Measurements from ENCODE around the gene AHDC1. TPM values are rescaled to one million over a fixed set of nuclear protein-coding genes. Genes with fewer than 3 reads are reported as not detected.
A peak's percentile ranks its signal among the peaks of the same experiment; 100 is the strongest.

Gene AHDC1
- total RNA-seq, 1 experiment from 2014 or later, result 49.0 TPM

DNA sequence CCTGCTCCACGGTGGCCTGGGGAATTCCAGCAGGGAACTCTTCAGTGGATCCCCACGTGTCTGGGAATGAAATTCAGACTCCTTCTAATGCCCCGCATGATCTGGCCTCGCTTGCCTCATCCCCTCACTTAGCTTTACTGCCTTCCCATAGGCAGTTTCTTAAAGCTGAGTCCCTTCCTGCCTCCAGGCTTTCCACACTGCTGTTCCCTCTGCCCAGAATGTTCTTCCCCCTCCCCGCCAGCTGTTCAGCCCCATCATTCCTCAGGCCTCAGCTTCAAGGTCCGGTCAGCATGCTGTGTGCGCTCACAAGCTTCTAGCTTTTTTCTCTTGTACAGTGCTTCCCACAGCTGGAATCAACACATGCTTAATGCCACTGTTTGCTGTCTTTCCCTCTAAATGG is 59.1 kb downstream of the AHDC1 start:
- POLR2A ChIA-PET, result interaction anchor here (1.5 kb wide), 1 partner anchor 12 kb away, joined by 4 read pairs; no protein-coding TSS in a partner anchor
- Mint-ChIP-seq H3K4me3 (no peak overlapping the region), H3K27ac (peak overlapping the region; percentile 87; the same call in 1 of the 2 replicates), H3K4me1 (peaks cover 37% of the 10 kb centered on the region), H3K27me3 (ENCODE audit: low read depth) (no peaks in the 10 kb centered on the region), H3K9me3 (no peaks in the 10 kb centered on the region), H3K36me3 (peaks cover 13% of the 10 kb centered on the region)
- CTCF ChIA-PET, result interaction anchor here (0.9 to 7.6 kb wide), 6 partner anchors 8 to 248 kb away, joined by 3 to 64 read pairs (median 4); no protein-coding TSS in a partner anchor
- DNase-seq (ENCODE audit: low spot score), result no peak
- ATAC-seq, result no peak
- TF ChIP-seq, protein P1, sequence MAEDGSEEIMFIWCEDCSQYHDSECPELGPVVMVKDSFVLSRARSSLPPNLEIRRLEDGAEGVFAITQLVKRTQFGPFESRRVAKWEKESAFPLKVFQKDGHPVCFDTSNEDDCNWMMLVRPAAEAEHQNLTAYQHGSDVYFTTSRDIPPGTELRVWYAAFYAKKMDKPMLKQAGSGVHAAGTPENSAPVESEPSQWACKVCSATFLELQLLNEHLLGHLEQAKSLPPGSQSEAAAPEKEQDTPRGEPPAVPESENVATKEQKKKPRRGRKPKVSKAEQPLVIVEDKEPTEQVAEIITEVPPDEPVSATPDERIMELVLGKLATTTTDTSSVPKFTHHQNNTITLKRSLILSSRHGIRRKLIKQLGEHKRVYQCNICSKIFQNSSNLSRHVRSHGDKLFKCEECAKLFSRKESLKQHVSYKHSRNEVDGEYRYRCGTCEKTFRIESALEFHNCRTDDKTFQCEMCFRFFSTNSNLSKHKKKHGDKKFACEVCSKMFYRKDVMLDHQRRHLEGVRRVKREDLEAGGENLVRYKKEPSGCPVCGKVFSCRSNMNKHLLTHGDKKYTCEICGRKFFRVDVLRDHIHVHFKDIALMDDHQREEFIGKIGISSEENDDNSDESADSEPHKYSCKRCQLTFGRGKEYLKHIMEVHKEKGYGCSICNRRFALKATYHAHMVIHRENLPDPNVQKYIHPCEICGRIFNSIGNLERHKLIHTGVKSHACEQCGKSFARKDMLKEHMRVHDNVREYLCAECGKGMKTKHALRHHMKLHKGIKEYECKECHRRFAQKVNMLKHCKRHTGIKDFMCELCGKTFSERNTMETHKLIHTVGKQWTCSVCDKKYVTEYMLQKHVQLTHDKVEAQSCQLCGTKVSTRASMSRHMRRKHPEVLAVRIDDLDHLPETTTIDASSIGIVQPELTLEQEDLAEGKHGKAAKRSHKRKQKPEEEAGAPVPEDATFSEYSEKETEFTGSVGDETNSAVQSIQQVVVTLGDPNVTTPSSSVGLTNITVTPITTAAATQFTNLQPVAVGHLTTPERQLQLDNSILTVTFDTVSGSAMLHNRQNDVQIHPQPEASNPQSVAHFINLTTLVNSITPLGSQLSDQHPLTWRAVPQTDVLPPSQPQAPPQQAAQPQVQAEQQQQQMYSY (CRISPR knock-in tag; IDR thresholded peaks at IDR 0.05), result peak; percentile 7; the same call in 1 of the 2 replicates
- TF ChIP-seq E2F5 (CRISPR knock-in tag; IDR thresholded peaks at IDR 0.05), result no peak
- no peak for TF ChIP-seq FOXK1 (CRISPR knock-in tag; IDR thresholded peaks at IDR 0.05)
- TF ChIP-seq HMGA2 (CRISPR knock-in tag; IDR thresholded peaks at IDR 0.05), result no peak
- TF ChIP-seq RORB (CRISPR knock-in tag; IDR thresholded peaks at IDR 0.05), result no peak

- CTCF ChIA-PET, result interaction anchor here (0.9 to 7.6 kb wide), 7 partner anchors 9 to 148 kb away, joined by 3 to 64 read pairs (median 4); no protein-coding TSS in a partner anchor
- Mint-ChIP-seq H3K27me3 (ENCODE audit: low read depth) (no peaks in the 10 kb centered on the region), H3K9me3 (no peaks in the 10 kb centered on the region), H3K4me1 (peaks cover 39% of the 10 kb centered on the region), H3K4me3 (no peak overlapping the region), H3K36me3 (peaks cover 15% of the 10 kb centered on the region), H3K27ac (peak overlapping the region; percentile 92)
- DNase-seq (ENCODE audit: low spot score) (no peak), ATAC-seq (no peak)
- POLR2A ChIA-PET, result no interaction called here
- TF ChIP-seq, protein P2, sequence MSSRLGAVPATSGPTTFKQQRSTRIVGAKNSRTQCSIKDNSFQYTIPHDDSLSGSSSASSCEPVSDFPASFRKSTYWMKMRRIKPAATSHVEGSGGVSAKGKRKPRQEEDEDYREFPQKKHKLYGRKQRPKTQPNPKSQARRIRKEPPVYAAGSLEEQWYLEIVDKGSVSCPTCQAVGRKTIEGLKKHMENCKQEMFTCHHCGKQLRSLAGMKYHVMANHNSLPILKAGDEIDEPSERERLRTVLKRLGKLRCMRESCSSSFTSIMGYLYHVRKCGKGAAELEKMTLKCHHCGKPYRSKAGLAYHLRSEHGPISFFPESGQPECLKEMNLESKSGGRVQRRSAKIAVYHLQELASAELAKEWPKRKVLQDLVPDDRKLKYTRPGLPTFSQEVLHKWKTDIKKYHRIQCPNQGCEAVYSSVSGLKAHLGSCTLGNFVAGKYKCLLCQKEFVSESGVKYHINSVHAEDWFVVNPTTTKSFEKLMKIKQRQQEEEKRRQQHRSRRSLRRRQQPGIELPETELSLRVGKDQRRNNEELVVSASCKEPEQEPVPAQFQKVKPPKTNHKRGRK (CRISPR knock-in tag; IDR thresholded peaks at IDR 0.05; ENCODE audit: borderline replicate concordance), result no peak
- TF ChIP-seq MXD4 (CRISPR knock-in tag; IDR thresholded peaks at IDR 0.05; ENCODE audit: borderline replicate concordance), result no peak
- no peak for TF ChIP-seq ZNF232 (CRISPR knock-in tag; IDR thresholded peaks at IDR 0.05)
- no peak for TF ChIP-seq ZNF317 (CRISPR knock-in tag; IDR thresholded peaks at IDR 0.05; ENCODE audit: borderline replicate concordance, low read depth)
- TF ChIP-seq CTCF (IDR thresholded peaks at IDR 0.05), result no peak
- TF ChIP-seq PRRX2 (CRISPR knock-in tag; IDR thresholded peaks at IDR 0.05), result no peak
- TF ChIP-seq GRHL2 (CRISPR knock-in tag; IDR thresholded peaks at IDR 0.05; ENCODE audit: insufficient replicate concordance, severe bottlenecking), result no peak
- no peak for TF ChIP-seq NFE2L1 (CRISPR knock-in tag; IDR thresholded peaks at IDR 0.05)
- no peak for TF ChIP-seq ZNF671 (CRISPR knock-in tag; IDR thresholded peaks at IDR 0.05)
- TF ChIP-seq HMGA2 (CRISPR knock-in tag; IDR thresholded peaks at IDR 0.05), result no peak
- TF ChIP-seq, protein P3, sequence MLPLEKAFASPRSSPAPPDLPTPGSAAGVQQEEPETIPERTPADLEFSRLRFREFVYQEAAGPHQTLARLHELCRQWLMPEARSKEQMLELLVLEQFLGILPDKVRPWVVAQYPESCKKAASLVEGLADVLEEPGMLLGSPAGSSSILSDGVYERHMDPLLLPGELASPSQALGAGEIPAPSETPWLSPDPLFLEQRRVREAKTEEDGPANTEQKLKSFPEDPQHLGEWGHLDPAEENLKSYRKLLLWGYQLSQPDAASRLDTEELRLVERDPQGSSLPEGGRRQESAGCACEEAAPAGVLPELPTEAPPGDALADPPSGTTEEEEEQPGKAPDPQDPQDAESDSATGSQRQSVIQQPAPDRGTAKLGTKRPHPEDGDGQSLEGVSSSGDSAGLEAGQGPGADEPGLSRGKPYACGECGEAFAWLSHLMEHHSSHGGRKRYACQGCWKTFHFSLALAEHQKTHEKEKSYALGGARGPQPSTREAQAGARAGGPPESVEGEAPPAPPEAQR (CRISPR knock-in tag; IDR thresholded peaks at IDR 0.05), result no peak
- TF ChIP-seq, protein P4, sequence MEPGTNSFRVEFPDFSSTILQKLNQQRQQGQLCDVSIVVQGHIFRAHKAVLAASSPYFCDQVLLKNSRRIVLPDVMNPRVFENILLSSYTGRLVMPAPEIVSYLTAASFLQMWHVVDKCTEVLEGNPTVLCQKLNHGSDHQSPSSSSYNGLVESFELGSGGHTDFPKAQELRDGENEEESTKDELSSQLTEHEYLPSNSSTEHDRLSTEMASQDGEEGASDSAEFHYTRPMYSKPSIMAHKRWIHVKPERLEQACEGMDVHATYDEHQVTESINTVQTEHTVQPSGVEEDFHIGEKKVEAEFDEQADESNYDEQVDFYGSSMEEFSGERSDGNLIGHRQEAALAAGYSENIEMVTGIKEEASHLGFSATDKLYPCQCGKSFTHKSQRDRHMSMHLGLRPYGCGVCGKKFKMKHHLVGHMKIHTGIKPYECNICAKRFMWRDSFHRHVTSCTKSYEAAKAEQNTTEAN (CRISPR knock-in tag; IDR thresholded peaks at IDR 0.05), result no peak
- TF ChIP-seq, protein P5, sequence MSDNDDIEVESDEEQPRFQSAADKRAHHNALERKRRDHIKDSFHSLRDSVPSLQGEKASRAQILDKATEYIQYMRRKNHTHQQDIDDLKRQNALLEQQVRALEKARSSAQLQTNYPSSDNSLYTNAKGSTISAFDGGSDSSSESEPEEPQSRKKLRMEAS (CRISPR knock-in tag; IDR thresholded peaks at IDR 0.05), result no peak
- no peak for TF ChIP-seq ZNF281 (CRISPR knock-in tag; IDR thresholded peaks at IDR 0.05)
- TF ChIP-seq ELF4 (CRISPR knock-in tag; IDR thresholded peaks at IDR 0.05; ENCODE audit: low read depth), result no peak
Measured at GRCh38 chr1:27543284-27543683, 60.7 kb downstream of the AHDC1 start.

Data from WTC11 (cell line).